ENCODE data around the gene RGMA.

The RGMA gene

DNA sequence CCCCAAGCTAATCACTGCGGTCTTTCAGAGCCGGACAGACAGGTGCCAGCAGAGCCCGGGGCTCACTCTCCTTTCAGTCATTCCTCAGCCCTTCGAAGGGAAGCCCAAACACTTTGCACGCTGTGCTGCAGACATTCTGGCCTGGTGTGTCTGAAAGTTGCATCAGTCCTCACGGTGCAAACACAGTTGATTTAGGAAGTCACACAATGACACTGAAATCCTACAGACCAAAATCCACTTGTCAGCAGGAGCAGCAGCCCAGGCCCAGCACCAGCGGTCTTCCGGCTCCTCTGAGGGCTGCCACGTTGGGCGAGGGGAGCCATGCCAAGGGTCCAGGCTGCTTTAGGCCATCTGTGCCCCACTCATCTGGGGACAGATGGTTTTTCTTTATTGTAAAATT lies 61.6 kb downstream of the RGMA start:
- TF ChIP-seq, protein P1, sequence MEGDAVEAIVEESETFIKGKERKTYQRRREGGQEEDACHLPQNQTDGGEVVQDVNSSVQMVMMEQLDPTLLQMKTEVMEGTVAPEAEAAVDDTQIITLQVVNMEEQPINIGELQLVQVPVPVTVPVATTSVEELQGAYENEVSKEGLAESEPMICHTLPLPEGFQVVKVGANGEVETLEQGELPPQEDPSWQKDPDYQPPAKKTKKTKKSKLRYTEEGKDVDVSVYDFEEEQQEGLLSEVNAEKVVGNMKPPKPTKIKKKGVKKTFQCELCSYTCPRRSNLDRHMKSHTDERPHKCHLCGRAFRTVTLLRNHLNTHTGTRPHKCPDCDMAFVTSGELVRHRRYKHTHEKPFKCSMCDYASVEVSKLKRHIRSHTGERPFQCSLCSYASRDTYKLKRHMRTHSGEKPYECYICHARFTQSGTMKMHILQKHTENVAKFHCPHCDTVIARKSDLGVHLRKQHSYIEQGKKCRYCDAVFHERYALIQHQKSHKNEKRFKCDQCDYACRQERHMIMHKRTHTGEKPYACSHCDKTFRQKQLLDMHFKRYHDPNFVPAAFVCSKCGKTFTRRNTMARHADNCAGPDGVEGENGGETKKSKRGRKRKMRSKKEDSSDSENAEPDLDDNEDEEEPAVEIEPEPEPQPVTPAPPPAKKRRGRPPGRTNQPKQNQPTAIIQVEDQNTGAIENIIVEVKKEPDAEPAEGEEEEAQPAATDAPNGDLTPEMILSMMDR (IDR thresholded peaks at IDR 0.05; ENCODE audit: low read depth, low read length), result no peak
- no peak for DNase-seq (ENCODE audit: low read depth, low spot score)
- in situ Hi-C loops (cut with HindIII; ENCODE audit: low sequenced_read_pairs), result no loop called here
- no peak overlapping the region for H3K4me3 ChIP-seq (ENCODE audit: low read depth, low read length)

DNA sequence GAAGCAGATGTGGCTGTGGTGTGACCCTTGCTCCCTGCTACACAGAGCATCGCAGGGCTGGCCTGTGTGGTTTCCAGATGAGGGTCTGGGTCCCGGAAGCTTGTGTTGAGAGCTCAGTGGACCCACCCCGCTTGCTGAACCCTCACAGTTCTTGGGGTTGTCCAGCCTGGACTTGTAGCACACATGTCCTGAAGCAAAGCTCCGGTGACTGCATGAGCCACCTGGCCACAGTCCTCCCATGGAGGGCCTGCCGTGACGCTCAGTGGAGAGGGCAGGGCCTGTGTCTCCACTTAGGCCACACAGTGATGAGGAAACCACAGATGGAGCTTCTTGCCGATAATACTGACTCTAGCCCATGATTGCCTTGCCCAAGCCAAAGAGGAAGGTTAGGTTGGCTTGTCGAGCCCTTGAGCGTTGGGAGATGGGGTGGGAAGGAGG lies 62.6 kb downstream of the RGMA start:
- H3K4me3 ChIP-seq (ENCODE audit: low read depth, low read length), result no peak overlapping the region
- in situ Hi-C loops (cut with HindIII; ENCODE audit: low sequenced_read_pairs), result no loop called here
- no peak for DNase-seq (ENCODE audit: low read depth, low spot score)
- TF ChIP-seq, protein P1 (IDR thresholded peaks at IDR 0.05; ENCODE audit: low read depth, low read length), result no peak

GRCh38 chr15:93025625-93025982 lies 63.4 kb downstream of the RGMA start:
- in situ Hi-C loops (cut with HindIII; ENCODE audit: low sequenced_read_pairs), result no loop called here
- H3K4me3 ChIP-seq (ENCODE audit: low read depth, low read length), result no peak overlapping the region
- TF ChIP-seq, protein P1 (IDR thresholded peaks at IDR 0.05; ENCODE audit: low read depth, low read length), result no peak
- DNase-seq (ENCODE audit: low read depth, low spot score), result no peak

DNA sequence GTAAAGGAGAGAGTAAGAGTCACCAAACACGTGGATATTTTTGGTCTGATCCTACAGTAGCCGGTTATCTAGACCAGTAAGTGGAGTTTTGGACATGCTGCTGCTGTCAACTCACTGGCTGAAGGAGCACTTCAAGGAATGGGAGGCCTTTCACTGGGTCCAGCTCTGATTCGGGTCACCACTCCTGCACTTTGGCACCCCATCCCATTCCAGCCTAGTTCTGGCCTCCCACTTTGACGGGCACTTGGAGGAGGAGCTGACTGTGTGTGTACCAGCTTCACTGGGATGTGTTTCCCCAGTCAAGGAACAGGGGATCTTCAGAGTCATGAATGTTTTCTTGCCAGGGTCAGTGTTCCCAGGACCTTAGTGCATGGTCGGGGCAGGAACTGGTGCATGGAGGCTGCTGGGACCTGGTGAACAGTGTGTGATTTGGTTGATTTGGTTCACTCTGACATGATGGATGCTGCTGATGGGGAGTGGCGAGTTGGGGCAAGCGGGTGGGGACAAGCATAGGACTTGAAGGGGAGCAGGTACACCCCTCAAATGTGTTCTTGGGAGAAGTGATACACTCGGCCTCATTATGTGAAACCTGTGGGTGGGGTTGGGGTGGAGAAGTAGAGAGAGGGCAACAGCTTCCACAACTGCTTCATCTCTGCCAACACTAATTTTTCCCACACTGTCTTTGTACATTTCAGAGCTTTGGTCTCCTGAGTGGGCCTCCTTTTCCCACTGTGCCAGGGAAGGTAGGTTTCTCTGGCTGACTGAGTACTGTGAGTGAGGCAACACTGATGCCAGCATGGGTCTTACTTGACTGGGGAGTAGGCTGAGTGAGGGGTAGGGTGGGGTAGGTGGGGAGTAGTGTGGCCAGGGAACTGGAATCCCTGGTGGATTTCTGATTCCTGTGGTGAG lies 64.0 kb downstream of the RGMA start:
- in situ Hi-C loops (cut with HindIII; ENCODE audit: low sequenced_read_pairs), result no loop called here
- TF ChIP-seq, protein P1 (IDR thresholded peaks at IDR 0.05; ENCODE audit: low read depth, low read length), result no peak
- DNase-seq (ENCODE audit: low read depth, low spot score), result no peak
- H3K4me3 ChIP-seq (ENCODE audit: low read depth, low read length), result no peak overlapping the region

GRCh38 chr15:93024293-93024692 lies 64.7 kb downstream of the RGMA start:
- DNase-seq (ENCODE audit: low read depth, low spot score), result no peak
- no peak overlapping the region for H3K4me3 ChIP-seq (ENCODE audit: low read depth, low read length)
- in situ Hi-C loops (cut with HindIII; ENCODE audit: low sequenced_read_pairs), result no loop called here
- TF ChIP-seq, protein P1 (IDR thresholded peaks at IDR 0.05; ENCODE audit: low read depth, low read length), result no peak

GRCh38 chr15:93020976-93021772 lies 67.8 kb downstream of the RGMA start:
- DNase-seq (ENCODE audit: low read depth, low spot score), result no peak
- in situ Hi-C loops (cut with HindIII; ENCODE audit: low sequenced_read_pairs), result no loop called here

More at GRCh38 chr15:93020976-93021772, 67.8 kb downstream of the RGMA start:
- TF ChIP-seq, protein P1 (IDR thresholded peaks at IDR 0.05; ENCODE audit: low read depth, low read length), result no peak
- no peak overlapping the region for H3K4me3 ChIP-seq (ENCODE audit: low read depth, low read length)

All from astrocyte of the spinal cord (primary cell).